HG02571 (cell line): ENCODE results near the gene AKNAD1.
"Not testable (repeated sequence)": the region's sequence is repeated elsewhere in the genome, so short reads cannot be mapped to it uniquely, and the experiment has no call there.

Source experiments
- ATAC-seq: cut with Tn5 transposase; IDR thresholded peaks from one replicate; pipeline ENCODE4 v1.9.1; 2021; ENCODE audit warnings: mild to moderate bottlenecking, moderate library complexity; ENCODE audit not compliant: unreplicated experiment

The AKNAD1 gene

DNA sequence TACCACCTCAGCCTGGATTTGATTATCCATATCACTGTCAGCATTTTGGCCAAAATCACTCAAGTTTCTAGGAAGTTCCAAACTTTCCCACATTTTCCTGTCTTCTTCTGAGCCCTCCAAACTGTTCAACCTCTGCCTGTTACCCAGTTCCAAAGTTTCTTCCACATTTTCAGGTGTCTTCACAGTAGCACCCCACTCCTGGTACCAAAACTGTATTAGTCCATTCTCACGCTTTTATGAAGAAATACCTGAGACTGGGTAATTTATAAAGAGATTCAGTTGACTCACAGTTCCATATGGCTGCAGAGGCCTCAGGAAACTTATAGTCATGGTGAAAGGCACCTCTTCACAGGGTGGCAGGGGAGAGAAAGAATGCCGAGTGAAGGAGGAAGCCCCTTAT lies 71.0 kb downstream of the AKNAD1 start:
- ATAC-seq, result no peak

DNA sequence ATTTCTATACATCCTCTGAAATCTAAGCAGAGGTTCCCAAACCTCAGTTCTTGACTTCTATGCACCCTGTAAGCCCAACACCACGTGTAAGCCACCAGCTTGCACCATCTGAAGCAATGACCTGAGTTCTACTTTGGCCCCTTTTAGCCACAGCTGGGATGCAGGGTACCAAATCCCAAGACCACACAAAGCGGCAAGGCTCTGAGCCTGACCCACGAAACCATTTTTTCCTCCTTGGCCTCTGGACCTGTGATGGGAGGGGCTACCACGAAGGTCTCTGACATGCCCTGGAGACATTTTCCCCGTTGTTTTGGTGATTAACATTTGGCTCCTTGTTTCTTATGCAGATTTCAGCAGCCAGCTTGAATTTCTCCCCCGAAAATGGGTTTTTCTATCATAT lies 71.6 kb downstream of the AKNAD1 start:
- no peak for ATAC-seq

DNA sequence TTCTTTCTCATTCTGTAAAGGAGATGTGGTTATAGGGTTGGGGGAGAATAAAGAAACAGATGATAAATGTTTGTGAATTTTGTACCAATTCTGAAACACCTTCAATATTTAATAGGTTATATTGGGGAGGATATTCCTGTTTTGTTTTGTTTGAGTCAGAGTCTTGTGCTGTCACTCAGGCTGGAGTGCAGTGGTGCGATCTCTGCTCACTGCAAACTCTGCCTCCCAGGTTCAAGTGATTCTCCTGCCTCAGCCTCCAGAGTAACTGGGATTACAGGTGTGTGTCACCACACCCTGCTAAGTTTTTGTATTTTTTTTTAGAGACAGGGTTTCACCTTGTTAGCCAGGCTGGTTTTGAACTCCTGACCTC lies 75.3 kb downstream of the AKNAD1 start:
- ATAC-seq, result not testable (repeated sequence)

DNA sequence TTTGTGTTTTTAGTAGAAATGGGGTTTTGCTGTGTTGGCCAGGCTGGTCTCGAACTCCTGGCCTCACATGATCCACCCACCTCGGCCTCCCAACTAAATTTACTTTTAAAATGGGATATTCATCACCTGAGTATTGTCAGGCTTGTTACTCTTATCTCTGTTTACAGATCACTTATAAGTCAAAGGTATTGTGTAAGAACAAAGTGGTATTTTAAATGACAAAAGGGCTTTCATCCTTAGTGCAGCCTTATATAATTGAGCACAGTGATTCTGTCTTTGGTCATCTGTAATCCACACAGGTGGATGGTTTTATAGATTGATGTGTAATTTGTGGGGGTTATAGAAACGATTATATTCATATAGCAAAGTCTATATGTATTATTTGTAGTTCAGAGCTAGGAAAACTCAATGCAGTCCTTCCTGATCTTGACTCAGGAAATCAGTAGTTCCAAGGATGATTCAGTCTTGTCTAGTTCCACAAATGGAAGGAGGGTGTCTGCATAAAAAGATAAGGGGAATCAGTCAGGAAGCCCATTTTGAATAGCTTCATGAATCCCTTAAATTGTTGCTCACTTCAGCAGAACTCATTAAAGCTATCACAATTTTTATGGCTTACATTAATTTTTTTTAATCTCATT lies 75.8 kb downstream of the AKNAD1 start:
- no peak for ATAC-seq

- no peak for ATAC-seq
Observed at GRCh38 chr1:108779455-108779854, 77.4 kb downstream of the AKNAD1 start.

DNA sequence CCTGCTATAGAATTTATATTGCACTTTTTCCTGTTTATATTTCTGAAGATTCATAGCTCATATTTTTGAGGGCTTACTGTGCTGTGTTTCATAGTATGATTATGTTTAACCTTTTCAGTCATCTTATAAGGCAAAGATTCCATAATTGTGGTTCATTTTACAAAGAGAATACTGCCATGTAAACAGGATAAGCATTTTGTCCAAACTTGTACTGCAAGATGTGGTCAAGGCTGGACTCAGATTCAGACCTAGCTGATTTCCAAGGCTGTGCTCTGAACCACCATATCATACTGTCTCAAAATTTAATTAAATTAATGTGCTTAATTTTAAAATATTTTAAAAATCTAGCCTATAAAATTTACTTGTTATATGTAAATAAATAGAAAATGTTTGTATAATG lies 79.1 kb downstream of the AKNAD1 start:
- ATAC-seq, result no peak

- no peak for ATAC-seq
Observed at GRCh38 chr1:108767708-108768107, 89.2 kb downstream of the AKNAD1 start.

DNA sequence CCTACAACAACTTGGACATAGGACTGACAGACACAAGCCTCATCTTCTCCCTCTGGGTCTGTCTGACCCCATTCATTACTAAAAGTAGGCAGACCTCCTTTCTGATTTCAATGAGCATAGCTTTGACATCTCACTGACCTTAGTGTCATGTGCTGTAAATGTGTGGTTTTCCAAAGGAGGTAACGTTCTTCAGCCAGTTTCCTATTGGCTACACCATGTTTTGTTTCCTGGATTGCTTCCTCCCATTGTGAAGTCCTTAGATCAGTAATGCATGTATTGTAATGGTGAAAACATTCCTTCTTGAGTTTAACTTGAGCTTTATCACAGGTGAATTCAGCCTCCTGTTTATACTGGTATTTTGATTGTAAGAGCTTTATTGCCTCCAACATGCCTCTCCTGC lies 89.8 kb downstream of the AKNAD1 start:
- no peak for ATAC-seq
